HG02763 (cell line): Measurements from ENCODE around the gene AFF2.

Experiments
- ATAC-seq: cut with Tn5 transposase; IDR thresholded peaks from one replicate; pipeline ENCODE4 v1.9.1; 2021; ENCODE audit warnings: mild to moderate bottlenecking, moderate library complexity; ENCODE audit not compliant: unreplicated experiment

Gene AFF2

DNA sequence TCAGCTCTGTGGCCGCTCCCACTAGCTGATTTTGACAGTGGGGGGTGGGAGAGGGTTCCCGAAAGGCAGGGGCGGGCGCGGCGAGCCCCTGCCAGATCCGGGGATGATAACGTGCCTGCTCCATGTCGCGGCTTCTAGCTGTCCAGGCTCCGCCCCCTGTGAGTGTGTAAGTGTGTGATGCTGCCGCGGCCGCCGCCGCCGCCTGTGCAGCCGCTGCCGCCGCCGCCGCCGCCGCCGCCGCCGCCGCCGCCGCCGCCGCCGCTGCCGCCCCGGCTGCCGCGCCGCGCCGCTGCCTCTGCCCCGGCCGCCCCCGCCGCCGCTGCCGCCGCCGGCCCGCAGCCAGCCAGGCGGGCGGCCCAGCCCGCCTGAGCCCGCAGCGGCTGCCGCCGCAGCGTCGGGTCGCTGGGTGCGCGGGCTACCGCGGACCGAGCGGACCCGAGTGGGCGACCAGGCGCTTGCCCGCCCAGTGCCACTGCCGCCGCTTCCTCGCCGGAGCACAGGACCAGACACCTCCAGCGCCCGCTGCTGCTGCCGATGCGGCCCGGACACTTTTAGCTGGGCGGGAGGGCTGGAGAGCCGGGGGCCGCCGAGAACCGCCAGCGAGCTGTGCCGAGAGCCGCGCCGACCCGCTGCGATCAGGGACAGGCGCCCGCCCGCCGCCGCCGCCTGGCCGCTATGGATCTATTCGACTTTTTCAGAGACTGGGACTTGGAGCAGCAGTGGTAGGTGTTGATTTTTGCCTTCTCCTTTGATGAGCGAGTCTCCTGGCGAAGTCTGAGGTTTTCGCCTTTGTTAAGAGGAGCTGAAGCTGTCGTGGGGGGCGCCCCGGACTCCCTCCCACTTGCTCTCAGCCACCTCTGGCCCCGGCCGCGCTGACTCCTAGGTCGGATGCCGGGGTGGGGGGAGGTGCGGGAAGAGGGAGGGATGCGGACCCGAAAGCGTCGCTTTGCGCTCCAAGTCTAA, at the start of gene AFF2:
AFF2 (plus strand) TSS at position 195 of the 963 bp plus-strand sequence; CDS start at position 676, 481 bp downstream.
- no peak for ATAC-seq

DNA sequence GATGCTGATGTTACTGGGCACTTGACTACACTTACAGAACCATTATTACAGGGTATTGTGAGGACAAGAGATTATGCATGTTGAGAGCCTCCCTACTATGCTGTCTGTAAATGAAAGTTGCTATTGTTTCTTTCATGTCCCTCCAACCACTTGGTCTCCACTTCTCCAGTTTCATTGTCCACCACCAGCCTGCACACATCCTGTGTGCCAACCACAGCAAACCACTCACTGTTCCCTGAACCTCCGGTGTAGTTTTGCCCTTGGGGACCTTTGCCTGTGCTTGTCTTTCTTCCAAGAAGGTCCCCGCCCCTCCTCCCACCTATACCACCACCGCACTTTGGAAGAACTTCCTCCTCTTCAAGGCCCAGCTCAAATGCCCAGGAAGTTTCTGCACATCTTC, 43.1 kb upstream of the AFF2 start:
- ATAC-seq, result no peak

DNA sequence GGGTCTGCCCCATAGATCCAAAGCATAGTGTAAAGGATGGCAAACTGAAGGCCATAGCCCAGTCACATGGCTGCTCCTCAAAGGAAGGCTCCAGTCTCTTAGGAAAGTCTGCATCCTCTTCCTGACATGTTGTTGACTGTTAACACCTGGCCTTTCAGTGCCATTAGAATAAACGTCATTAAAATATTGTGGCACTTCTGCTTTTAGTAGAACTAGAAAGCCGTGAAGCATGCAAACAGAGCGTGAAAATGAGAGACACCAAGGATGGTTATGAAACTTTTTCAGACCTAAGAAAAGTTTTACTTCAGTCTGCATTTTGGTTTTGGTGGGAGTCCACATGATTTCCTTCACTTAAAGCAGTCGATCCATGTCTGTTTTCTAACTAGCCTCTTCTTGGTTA, 41.1 kb upstream of the AFF2 start:
- peak; percentile 89 for ATAC-seq

DNA sequence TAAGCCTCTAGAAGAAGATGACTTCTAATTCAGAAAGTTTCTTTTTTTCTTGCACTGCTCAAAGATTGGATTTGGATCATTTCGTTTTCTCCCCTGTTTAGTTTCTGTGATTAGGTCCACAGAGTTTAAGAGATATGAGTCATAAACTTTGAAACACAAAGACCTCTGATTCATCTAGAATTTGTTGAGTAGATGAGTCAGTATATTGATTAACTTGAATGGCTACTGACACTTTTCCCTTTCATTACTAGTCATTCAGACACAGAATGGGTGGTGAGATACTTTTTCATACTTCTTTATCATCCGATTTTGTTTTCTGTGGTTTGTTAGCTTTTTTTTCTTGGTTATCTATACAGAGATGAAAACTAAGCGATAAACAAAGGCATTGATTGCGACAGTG, 34.1 kb upstream of the AFF2 start:
- peak; percentile 73 for ATAC-seq

DNA sequence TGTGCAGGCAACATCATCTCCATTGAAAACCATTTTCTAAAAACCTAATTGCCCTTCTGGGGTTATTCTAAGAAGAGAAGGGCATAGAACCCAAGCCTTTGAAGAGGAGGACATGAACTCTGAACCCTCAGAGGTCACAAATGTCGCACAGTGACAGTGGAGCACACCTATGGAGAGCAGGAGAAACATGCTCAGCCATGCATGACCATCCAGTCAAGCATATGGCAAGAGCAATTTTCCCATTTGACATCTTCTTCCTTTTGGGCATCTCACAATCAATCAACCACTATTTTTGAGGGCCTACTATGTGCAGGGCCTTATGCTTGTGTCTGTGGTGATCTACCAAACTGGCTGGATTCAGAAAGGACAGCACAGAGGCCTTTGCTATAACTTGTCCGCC, 30.1 kb upstream of the AFF2 start:
- ATAC-seq, result no peak

DNA sequence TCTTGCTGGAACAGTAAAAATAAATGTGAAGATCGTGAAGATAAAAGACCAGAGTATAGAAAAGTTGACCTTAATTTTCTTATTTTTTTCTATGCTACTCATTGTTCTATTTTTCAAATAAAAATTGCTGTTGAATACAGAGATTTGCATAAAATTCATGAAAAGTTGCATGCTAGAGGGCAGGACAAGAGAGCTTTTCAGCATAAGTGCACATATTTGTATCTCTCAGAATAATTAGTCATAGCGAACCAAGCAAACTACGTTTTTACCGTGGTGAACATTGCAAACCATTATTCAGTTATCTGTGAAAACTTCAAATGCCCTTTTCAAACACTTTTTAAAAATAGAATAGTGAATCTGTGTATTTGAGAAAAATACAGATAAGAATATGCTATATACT, 26.4 kb upstream of the AFF2 start:
- no peak for ATAC-seq

DNA sequence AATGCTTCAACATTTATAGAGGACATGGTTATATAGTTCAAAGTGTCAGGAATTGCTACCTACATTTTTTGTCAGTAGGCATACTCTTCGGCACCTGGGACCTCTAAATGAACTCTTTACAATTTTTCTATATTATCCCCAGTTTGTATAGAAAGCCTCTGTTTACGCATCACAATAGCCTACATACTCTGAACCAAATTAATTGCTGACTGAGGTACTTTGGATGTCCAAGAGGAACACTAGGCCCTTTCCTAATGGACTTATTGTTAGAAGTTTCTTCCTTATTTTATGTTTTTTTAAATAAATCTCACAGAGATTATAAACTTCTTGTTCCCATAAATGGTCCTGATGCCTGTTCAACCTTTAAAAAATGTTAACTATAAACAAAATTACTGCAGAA, 8.4 kb upstream of the AFF2 start:
- ATAC-seq, result no peak

DNA sequence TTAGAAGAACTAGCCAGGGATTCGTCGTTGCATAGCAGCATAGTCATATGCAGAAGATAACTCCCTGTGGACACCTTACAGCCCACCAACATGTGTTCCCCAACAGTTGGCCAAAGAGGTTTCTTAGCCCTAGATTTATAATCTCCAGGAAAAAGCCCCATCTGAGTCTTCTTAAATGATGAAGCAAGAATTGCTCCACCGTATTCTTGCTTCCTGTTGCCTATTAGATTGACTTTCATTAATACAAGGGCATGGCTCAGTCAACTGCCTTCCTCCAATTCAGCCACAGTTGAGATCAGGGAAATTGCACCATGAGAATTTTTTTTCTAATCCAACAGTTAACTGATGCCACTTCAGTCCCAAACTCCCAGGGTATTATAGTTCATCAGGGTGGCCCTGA, 5.2 kb upstream of the AFF2 start:
- no peak for ATAC-seq

DNA sequence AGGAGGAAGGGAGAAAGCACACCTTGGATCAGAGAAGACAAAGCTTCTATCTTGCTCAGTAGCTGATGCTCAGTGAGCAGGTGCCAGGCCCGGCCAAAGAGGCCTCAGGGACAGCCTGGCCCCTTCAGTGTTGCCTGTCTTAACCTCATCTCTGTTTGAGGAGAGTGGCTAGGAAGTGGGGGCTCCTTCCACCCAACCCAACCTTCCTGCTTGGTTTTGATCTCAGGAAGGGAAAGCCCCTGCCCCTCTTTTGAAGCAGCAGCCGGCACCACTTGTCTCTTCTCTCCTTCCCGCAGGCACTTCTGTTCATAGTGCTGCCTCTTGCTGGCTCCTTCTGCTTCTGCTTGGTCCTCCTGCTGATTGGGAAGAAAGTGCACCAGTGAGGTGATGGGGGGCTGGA, 2.4 kb upstream of the AFF2 start:
- ATAC-seq, result no peak

DNA sequence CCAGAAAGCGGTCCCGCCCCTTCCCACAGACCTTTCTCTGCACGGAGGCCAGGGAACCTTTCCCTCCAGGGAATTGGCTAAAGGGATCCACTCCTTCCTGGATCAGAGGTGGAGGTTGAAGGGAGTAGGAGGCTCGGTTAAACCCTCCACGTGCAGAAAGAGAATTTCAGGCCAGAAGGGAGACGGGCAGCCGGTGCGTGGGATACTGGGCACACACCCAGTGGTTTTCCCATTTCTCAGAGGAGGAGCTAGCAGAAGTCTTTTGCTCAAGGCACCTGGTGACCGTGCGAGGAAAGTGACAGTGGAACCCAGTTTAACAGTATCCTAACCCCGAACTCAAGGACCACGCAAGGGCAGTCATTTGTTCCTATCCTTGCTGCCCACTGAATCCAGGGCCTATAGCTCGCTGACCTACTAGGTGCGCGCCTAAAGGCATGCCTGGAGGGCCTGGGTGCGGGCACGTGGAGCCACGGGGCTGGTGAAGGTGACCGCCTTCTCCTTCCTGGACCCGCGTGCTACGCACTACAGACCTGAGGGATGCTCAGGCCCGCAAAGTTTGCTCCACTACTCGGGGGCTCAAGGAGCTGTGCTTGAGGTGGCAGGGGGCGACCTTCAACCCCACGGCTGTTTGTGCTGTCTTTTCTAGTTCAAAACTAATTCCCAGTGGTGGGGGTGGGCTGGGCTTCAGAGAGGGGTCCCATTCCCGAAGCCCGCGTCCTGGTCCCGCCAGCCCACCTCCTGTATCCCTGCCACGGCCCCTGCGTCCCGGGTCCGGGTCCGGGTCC, 587 bp upstream of the AFF2 start:
- no peak for ATAC-seq

DNA sequence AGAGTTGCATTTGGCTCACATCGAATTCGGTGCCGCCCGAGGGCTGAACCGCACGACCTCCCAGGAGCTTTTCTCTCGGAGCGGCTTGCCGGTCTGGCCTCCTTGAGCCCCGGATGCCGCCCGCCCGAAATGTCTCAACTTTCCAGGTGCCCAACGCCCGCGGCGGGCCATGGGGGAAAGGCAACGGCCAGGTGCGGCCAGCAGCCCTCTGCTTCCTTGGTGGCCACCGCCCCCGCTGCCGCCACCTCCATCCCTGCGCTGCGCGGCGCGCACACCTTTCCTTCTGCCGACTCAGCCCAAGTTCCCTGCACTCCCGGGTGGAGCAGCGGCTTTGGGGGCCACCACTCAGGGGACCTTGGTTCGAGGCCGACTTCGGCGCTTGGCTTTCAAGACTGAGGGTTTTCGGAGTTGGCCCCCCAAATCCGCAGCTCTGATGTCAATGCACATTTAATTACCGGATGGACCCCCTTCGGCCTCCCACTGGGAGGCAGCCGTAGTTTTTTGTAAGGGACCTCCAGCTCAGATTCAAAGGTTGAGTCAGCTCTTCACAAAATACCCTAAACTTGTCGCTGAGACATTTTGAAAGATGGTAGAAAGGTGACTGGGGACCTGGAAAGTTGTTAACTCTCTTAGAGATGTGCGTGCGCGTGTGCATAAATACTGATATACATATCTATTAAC, 1.1 kb downstream of the AFF2 start:
- ATAC-seq, result no peak

DNA sequence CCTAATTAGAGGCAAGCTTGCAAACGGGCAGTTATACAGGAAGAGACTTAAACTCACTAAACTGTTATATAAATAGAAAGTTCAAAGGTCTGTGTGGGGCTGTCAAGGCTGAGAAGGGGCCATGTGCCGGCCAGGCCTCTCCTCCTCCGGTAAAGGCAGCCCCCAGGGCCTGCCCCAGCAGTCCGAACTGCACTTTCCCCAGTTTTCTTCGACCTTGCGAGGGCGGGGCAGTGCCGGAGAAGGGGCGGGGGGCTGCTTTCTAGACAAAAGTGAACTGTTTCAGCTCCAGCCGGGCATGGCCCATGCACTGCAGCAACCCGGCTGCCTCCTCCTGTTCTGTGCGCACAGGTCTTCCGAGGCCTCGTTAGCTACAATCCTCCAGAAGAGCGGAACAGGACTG, 4.1 kb downstream of the AFF2 start:
- no peak for ATAC-seq

DNA sequence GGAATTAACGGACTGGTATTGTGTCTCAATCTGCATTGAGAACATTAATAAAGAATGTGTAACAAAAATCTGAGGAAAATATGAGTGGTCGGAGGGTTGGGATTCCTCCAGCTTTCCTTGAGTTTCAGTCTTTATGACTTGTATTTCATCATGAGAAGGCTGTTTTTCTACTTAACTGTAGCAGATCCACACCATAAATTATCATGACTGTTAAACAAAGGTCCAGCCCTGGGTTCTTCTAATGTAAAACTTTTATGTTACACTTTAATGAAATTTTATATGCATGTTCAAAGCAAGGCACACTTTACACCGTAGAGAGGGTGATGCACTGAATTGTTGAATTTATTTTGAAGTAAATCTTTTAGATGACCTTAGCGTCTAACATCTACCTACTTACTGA, 7.0 kb downstream of the AFF2 start:
- no peak for ATAC-seq

DNA sequence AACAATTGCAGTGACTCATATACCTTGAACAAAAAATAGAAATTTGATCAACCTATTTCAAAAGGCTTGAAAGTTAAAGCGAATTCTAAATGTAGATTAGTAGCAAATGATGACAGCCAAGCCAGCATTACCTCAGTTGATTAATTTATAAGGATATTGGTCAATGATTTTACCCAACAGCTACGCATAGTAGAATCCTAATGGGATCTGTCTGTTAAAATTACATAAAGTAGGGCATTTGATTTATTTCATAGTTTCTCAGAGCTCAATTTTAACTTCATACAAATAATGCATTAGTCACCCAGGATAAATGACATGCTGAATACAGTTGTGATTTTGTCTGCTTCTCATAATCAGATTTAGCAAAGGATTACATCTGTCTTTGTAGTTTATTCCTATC, 12.0 kb downstream of the AFF2 start:
- ATAC-seq, result no peak

DNA sequence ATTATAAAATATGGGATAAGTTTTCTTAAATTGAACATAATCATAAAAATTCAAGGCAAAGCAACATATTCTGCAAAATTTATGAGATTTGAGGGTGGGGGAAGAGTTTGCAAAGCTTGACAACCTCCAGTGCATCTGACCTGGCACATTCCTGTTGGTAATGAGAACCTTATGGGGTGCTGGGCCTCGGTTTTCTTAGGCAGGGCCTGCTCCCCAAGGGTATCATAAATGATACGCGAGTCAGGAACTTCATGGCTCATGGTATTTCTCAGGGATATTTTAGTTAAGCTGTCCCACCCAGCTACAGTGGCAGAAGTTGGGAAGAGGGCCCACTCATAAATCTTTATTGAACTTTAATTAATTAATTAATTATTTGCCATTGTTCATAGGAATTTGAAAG, 13.2 kb downstream of the AFF2 start:
- no peak for ATAC-seq

DNA sequence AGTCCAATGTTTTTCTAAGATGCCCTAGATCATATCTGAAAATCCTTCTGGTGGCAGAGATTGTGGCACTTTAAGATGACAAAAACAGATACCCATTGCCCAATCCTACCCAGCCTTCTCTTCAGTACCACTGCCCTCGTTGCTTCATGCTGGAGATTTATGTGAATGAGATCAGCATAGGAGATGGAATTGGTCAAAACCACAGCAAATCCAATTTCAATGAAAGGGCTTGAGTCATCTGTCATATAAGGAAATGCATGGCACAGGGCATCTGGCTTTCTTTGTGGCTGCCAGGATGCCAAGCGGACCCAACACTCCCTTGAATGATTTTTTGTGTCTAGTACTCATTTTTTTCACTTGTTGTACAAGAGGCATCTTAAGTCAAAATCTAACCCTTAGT, 16.8 kb downstream of the AFF2 start:
- ATAC-seq, result no peak

DNA sequence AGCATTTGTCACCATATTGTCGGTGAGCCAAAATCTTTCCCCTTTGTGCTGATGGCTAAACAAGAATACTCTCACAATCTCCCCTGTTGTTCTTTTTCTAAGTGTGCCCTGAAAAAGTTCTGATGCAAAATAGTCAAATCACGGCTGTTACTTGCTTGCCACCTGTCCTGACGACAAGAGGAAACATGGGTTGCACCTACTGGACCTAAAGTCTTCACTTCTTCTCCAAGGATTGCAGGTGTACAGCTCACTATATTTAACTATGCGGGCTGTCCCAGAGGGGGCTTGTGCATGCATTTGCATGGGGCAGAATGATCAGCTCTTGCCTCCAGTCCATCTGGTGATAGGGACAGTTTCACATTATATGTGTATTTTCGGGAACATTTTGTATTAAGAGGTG, 21.6 kb downstream of the AFF2 start:
- ATAC-seq, result no peak

DNA sequence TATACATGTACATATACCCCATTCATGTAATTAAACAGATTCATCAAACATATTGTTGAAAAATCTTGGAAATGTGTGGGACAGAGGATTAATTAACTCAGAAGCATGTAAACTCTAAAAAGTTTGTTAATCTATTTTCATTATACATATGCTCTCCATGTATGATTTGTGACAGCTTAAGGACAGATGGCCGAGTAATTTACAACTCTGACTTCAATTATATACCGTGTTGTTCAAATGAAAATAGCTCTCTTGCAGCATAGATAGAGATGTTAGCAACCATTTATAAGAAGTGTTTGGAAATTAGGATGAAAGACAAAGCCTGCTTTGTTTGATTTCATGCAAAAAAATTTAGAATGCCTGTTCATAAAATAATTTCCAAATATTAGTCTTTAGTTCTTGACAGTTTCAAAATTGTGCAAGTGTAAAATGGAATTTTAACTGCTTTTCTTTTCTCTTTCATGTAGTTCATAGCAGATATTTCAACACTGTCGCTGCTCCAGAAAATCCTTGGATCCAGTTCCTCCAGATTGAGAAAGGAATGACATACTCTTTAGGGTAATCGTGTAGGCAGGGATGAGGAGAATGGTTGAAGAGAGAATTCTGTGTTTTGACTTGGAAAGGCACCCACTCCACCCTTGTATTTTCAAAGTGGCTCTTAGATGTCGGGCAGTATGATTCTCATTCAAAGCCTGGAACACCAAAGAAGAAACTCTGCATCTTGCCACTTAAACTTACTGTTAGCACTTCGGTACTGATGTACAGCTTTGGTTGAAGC, 23.1 kb downstream of the AFF2 start:
- no peak for ATAC-seq

DNA sequence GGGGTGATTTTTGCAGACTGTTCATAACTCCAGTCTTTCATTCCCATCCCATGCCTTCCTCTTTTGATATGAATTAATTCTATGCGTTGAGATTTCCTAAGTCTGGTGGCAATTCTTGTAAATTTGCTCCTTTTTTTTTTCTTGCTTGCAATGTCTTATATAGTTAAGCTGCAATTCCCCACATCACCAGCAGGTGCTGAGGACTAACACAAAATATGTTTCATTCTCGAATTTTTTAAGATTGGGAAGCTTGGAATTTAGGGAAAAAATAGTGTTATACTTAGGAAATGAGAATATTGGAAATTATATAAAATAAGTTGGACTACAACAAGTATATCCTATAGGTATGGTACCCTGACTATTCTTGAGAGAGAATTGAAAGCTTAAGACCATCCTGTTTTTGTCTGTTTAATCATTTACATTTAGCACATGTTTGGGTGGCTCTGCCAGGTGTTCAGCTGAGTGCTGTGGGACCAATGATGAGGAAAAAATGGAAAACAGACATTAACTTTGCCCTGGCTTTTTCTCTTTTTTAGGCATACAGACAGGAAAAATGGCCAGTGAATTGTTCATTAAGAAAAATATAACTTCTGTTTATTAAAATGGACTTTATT, 30.2 kb downstream of the AFF2 start:
- no peak for ATAC-seq

DNA sequence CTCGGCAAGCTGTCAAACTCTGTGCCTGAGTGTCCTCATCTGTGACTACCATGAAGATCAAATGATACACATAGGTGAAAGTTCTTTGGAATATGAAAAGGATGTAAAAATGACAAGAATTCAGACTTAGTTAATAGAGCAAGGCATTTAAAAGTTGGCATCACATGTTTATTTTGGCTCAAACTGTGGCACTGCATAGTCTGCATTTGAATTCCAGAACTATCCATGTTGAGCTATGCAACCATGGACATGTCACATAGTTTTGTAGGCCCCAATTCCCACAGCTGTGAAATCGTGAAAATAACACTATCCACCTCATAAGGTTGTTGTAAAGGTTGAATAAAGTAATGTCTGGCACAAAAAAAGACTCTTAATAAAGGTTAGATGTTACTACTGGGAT, 33.9 kb downstream of the AFF2 start:
- no peak for ATAC-seq
